T-helper 9 cell (primary cell): Measurements from ENCODE around the gene GPATCH4.
"Not testable (repeated sequence)": the region's sequence is repeated elsewhere in the genome, so short reads cannot be mapped to it uniquely, and the experiment has no call there.

ENCODE experiments used
- DNase-seq: peaks from one replicate; pipeline ENCODE4 v3.0.0-alpha.2; 2020

Gene GPATCH4

GRCh38 chr1:156571919-156572662 is 29.2 kb downstream of the GPATCH4 start, which contains the start of gene IQGAP3:
TSS of gene IQGAP3 (minus strand) at chr1:156572565. CDS start at chr1:156572529, 36 bp downstream.
- DNase-seq: peak; percentile 61

- no peak for DNase-seq
Measured at GRCh38 chr1:156571261-156571852, 29.9 kb downstream of the GPATCH4 start.

- no peak for DNase-seq
Measured at GRCh38 chr1:156566436-156566835, 34.8 kb downstream of the GPATCH4 start.

GRCh38 chr1:156565519-156565918 is 35.8 kb downstream of the GPATCH4 start:
- DNase-seq: no peak

GRCh38 chr1:156560585-156561163 is 40.6 kb downstream of the GPATCH4 start:
- DNase-seq: no peak

GRCh38 chr1:156559797-156560385 is 41.4 kb downstream of the GPATCH4 start:
- DNase-seq: no peak

- DNase-seq: no peak
Measured at GRCh38 chr1:156559086-156559796, 42.0 kb downstream of the GPATCH4 start.

- DNase-seq: no peak
Measured at GRCh38 chr1:156556354-156556753, 44.9 kb downstream of the GPATCH4 start.

GRCh38 chr1:156555715-156556114 is 45.6 kb downstream of the GPATCH4 start:
- no peak for DNase-seq

GRCh38 chr1:156554971-156555370 is 46.3 kb downstream of the GPATCH4 start:
- DNase-seq: no peak

GRCh38 chr1:156553860-156554485 is 47.3 kb downstream of the GPATCH4 start:
- no peak for DNase-seq

GRCh38 chr1:156552937-156553336 is 48.3 kb downstream of the GPATCH4 start:
- not testable (repeated sequence) for DNase-seq

GRCh38 chr1:156552518-156552917 is 48.8 kb downstream of the GPATCH4 start:
- no peak for DNase-seq

- DNase-seq: no peak
Measured at GRCh38 chr1:156551869-156552268, 49.4 kb downstream of the GPATCH4 start.

- no peak for DNase-seq
Measured at GRCh38 chr1:156551066-156551643, 50.1 kb downstream of the GPATCH4 start.

- DNase-seq: no peak
Measured at GRCh38 chr1:156550346-156550745, 50.9 kb downstream of the GPATCH4 start.

GRCh38 chr1:156549831-156550230 is 51.4 kb downstream of the GPATCH4 start:
- no peak for DNase-seq

GRCh38 chr1:156549390-156549789 is 51.9 kb downstream of the GPATCH4 start:
- DNase-seq: no peak

- no peak for DNase-seq
Measured at GRCh38 chr1:156547982-156548381, 53.3 kb downstream of the GPATCH4 start.

GRCh38 chr1:156547434-156547833 is 53.8 kb downstream of the GPATCH4 start:
- DNase-seq: no peak

- DNase-seq: no peak
Measured at GRCh38 chr1:156546267-156546666, 55.0 kb downstream of the GPATCH4 start.

GRCh38 chr1:156544592-156545102 is 56.6 kb downstream of the GPATCH4 start:
- no peak for DNase-seq
